ENCODE results near the gene FOXJ2.
"Not testable (repeated sequence)": the region's sequence is repeated elsewhere in the genome, so short reads cannot be mapped to it uniquely, and the experiment has no call there.

DNA sequence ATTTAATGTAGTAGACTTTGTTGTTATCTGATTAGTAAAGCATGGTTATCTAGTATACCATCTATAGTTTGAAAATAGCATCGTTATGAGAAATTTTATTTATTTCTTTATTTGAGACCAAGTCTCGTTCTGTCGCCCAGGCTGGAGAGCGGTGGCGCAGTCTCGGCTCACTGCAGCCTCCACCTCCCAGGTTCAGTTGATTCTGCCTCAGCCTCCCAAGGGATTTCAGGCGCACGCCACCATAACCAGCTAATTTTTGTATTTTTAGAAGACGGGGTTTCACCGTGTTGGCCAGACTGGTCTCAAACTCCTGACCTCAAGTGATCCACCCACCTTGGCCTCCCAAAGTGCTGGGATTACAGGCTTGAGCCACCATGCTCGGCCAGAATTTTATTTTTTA is 56.8 kb downstream of the FOXJ2 start:
- TF ChIP-seq, protein P1, sequence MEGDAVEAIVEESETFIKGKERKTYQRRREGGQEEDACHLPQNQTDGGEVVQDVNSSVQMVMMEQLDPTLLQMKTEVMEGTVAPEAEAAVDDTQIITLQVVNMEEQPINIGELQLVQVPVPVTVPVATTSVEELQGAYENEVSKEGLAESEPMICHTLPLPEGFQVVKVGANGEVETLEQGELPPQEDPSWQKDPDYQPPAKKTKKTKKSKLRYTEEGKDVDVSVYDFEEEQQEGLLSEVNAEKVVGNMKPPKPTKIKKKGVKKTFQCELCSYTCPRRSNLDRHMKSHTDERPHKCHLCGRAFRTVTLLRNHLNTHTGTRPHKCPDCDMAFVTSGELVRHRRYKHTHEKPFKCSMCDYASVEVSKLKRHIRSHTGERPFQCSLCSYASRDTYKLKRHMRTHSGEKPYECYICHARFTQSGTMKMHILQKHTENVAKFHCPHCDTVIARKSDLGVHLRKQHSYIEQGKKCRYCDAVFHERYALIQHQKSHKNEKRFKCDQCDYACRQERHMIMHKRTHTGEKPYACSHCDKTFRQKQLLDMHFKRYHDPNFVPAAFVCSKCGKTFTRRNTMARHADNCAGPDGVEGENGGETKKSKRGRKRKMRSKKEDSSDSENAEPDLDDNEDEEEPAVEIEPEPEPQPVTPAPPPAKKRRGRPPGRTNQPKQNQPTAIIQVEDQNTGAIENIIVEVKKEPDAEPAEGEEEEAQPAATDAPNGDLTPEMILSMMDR (IDR thresholded peaks at IDR 0.05): not testable (repeated sequence)
- not testable (repeated sequence) for TF ChIP-seq POLR2A, EP300, POLR2AphosphoS5 (IDR thresholded peaks at IDR 0.05)

Data from gastroesophageal sphincter (tissue), 3 donors.